COLO829 (cell line): Measurements from ENCODE around the gene SLX4IP.

Source experiments
- DNase-seq: peaks from one replicate; pipeline ENCODE4 v3.0.0; 2012; ENCODE audit warnings: low spot score

Gene SLX4IP

DNA sequence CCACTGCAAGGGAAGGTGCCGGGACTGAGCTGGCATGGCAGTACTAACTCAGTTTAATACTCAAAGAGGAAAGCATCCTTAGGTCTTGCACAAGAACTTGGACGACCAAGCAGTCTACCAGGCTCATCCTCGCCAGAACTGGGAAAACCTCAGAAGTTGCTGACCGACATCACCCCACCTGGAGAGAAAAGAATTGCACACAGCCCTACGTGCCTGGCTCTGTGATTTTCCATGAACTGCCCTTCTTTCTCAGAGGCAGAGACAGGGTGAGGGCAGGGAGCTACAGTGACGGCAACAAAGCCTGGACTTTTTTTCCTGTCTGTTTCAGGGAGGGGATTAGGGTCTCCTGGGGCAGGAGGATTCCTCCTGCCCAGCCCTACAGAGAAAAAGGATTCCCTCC lies 230.7 kb downstream of the SLX4IP start:
- DNase-seq = no peak

DNA sequence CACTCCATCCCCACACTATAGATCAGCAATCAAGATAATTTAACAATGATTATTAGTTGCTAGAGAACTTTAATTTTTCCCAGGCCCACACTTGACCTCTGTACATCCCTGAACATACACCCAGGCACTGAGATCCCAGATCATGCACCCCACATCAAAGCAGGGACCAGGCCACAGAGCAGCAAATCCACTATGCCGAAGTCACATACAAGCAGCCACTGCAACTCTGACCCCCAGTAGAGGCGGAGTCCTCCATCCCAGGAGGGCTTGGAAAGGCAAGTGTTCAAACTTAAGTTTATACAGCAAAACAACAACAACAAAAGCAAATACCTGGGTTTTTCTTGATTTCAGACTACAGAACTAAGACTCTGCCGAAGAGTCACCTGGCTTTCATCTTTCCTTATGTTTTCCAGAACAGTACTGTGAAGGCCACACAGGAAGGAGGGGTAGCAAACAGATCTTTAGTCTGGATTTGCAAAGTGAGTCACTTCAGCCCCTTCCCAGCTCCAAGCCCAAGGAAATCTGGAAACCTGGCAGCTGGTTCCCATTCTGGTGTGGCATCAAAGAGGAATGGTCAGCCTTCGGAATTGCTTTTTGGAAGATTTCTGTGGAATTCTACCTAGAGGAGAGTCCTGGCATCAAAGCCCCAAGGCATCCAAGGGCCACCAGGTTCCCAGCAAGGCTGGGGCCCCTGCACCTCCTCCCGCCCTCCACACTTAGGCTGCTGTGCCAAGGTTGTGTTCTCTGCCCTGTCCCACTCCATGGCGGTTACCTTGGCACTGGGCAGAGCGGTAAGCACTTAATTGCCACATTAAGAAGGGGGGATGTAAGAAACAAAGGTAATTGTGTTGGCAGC lies 231.3 kb downstream of the SLX4IP start:
- no peak for DNase-seq

DNA sequence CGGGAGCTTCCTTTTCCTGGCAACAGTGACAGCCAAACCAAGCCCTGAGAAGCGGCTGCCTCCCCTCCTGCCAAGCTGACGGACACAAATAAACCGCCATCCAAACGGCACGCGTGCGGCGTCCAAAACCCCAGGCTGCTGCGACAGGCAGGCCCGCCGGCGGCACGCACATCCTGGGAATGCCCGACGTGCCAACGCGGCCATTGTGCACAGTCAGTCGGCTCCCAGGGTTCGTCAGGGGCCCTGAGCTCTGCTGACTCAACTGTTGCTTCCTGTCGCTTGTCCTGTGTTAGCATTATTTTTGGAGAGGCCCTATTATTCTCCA lies 231.9 kb downstream of the SLX4IP start:
- DNase-seq = no peak

GRCh38 chr20:10667560-10668167 lies 232.6 kb downstream of the SLX4IP start:
- no peak for DNase-seq

DNA sequence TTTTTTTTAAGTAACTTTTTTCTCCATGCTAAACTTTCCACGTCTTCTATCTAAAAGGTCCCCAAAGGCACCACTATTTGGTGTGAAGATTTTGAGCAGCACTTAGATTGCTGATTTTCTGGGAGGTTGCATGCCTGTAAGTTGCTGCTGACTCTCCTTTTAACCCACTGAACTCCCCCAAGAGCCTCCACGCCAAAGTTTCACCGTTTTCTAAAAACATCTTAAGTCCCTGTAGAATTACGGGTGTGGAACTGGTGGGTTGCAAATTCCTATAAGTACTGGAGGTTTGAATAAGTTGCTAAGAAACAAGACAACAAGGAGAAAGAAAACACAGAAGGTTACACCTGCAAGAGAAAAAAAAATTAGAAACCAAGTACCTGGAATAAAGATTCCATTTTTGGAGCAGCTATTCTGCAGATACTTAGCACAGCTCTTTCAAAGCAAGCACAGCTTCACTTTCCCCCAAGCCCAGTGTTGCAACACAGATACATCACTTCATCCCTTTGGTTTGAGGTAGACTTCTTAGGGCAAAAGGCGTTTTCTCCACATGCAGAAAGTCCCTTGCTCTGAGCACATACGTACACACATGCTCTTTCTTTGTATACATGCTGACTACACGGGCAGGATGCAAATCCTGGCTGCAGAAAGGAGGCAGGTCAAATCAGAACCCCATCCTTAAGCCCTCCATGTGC lies 233.7 kb downstream of the SLX4IP start:
- no peak for DNase-seq

GRCh38 chr20:10669843-10670446 lies 234.8 kb downstream of the SLX4IP start:
- DNase-seq = no peak

DNA sequence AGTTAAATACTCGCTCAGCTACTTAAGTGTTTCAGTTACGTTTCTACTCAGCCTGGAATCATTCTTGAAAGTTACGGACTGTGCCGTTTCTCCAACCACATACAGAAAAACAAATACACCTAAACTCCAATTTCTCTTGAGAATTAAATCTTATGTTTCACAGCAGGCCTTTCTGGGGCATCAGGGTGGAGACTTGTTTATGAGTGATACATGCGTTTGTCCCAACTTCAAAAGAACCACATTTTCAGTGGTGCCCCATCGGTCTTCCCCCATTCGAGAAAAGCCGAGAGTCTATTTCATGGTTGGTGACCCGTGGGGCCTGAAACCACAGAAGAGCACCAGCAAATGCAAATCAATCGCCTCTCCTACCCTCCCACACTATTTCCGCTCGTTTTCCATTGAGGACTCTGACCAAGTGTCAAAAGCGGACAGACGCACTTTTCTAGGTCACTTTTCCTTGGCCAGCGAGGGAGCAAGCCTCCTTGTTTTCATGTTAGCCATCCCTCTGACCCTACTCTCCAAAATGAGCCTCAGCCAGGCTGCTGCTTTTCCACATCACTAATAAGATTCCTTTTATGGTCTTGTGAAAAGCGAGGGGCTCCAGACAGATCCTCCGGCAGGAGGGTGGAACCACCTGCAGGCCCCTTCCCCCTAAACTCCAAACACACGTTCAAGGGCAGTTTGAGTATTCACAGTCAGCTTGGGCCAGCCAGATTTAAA lies 235.6 kb downstream of the SLX4IP start:
- no peak for DNase-seq

DNA sequence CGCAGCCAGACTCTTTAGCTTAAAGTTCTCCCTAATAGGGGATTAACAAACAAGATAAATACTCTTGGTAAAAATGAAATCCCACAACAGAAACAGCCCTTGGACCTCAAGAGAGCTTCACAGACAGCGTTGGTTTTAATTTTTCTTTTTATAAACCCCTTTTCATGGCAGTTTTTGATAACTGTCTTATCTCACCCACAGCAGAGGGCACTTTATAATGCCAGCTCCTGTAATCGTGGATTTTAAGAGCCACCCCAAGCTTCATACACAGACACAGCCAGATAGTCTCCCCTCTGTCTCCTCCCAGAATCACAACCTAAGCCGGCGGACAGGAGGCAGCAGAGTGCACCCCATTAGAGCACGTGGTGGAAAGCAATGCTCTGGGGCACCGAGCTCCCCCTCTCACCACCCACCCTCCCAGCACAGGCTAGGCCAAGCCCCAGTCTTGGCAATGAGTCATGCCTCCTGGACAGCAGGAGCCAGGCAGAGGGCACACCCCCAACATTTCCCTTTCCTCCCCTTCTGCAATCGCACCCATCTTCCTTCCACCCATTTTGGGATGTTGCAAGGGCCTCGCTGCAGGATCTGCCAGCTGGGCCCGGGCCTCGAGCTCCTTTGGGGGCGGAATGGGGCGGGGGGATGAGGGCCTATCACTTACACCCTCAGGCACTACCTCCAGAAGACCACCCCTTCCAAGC lies 236.3 kb downstream of the SLX4IP start:
- DNase-seq = peak; percentile 46

GRCh38 chr20:10671919-10672623 lies 237.0 kb downstream of the SLX4IP start:
- no peak for DNase-seq

DNA sequence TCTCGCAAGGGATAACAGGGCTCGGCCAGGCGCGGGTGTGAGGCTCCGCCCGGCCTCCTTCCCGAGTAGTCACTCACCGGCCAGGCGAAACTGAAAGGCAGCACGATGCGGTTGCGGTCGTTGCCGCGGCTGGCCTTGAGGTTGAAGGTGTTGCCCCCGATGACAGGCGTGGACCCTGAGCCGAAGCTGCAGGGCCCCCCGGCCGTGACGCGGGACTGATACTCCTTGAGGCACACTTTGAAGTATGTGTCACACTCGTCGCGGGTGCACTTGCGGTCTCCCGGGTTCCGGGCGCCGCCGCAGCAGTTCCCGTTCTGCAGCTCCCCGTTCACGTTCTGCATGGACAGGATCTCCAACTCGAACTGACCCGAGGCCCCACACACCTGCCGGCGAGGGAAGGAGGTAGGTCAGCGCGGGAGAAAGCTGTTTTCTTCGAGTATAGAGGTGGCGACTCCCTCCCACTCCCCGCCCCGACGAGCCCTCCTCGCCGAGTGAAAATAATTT lies 237.6 kb downstream of the SLX4IP start:
- DNase-seq = no peak

DNA sequence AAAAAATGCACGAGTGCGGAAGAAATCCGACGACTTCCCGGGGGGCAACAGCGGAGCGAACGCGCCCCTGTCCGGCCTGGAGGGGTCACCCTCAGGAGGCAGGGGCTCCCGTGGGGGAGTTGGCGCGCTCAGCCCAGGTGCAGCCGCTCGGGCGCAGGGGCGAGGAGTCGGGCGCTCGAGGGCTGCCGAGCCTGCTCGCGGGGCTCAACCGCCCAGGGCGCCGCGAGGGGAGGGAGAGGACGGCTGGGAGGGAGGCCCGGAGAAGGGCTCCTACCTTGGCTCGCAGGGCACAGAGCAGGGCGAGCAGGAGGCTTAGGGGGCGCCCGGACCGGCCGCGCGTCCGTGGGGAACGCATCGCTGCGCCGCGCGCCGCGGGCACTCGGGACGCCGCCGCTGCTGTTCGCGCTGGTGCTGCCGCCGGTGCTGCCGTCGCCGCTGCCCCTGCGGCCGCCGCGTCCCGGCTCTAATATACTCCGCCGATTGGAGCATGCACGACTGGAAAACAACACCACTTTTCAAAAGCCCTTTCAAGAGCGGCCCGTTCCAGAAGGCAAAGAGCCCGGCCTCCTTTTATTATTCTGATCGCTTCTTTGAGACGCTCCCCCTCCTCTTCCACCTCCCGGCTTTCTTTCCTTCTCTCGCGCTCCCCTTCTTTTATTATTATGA lies 238.2 kb downstream of the SLX4IP start:
- DNase-seq = peak; percentile 38

GRCh38 chr20:10673842-10674683 lies 239.0 kb downstream of the SLX4IP start, which contains the start of gene JAG1:
Gene JAG1 (minus strand): TSS chr20:10673999. CDS start chr20:10673530, 469 bp downstream.
- DNase-seq = peak; percentile 98

DNA sequence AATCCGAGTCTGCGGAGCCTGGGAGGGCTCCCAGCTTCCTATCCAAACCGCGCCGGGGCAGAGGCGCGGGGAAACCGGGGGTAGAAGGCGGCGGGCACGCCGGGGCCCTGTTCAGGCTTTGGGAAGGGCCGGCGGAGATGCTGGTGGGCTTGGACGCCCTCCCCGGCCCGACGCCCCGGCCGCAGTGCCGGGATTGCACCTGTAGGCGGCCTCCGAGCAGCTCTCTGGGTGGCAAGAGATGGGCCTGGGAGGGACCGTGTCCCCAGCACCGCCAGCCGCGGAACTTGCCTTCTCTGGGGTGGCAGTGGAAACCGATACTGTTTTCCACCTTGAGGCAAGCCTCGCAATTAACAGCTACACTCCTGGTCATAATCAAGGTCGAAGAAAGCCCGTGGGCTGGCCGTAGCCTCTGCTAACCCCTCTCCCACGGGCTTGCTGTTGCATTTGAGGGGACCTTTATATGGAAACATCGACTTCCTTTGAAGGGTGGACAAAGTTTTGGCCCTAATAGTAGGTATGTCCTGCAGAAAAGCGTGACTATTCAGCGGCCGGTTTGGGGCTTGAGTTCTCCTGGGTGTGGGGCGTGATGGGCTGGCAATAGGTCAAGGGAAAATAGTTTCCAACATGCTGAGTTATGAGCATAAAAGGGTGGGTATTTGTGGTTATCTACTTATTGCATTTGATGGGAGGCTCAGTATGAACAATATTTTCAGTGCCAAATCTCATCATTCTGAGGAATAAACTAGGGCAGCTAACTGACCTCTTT lies 239.8 kb downstream of the SLX4IP start:
- DNase-seq = peak; percentile 77

DNA sequence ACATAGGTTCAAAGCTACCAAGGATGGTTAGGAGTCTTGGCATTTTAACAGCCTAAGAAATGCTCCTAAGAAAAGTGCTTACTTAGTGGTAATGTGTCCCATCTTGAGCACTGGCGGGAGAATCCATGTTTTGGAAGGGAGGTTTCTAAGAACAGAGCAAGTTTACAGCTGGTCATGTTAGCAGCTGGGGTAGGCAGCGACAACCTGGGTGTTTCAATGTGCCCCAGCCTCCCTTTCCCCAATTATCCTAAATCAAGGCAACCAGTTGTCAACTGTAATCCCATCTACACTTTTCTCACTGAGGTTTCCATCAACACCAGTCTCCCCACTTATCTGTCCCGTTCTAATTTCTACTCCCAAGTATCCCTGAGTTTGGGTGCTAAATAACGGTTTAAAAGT lies 240.3 kb downstream of the SLX4IP start:
- DNase-seq = no peak

- no peak for DNase-seq
Observed at GRCh38 chr20:10676518-10676917, 241.4 kb downstream of the SLX4IP start.
